Stimulated activated CD8-positive, alpha-beta memory T cell treated with anti-CD3 and anti-CD28 coated beads, Interleukin-2, amount 100 ng/mL, for 1 hour (primary cell): ENCODE measurements around the gene CEP57.
A peak's percentile ranks its signal among the peaks of the same experiment; 100 is the strongest.
"Not testable (repeated sequence)": the region's sequence is repeated elsewhere in the genome, so short reads cannot be mapped to it uniquely, and the experiment has no call there.

Source experiments
- DNase-seq, 2 donors: peaks; one replicate each; pipeline ENCODE4 v3.0.0-alpha.2; 2020; ENCODE audit warnings: low read depth in 2 of 2

Gene CEP57

GRCh38 chr11:95796501-95796900 lies 6.2 kb downstream of the CEP57 start:
- DNase-seq, result no peak

GRCh38 chr11:95799546-95799945 lies 9.2 kb downstream of the CEP57 start:
- DNase-seq, result no peak

DNA sequence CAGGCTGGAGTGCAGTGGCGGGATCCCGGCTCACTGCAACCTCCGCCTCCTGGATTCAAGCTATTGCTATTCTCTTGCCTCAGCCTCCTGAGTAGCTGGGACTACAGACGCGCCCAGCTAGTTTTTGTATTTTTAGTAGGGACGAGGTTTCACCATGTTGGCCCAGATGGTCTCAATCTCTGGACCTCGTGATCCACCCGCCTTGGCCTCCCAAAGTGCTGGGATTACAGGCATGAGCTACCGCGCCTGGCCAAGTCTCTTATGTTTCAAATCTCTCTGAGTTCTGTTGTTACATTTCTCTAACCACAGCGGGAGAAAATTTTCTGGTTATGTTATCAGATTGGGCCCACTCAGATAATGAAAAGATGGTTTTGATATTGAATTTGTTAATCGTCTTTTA lies 10.1 kb downstream of the CEP57 start:
- no peak for DNase-seq

DNA sequence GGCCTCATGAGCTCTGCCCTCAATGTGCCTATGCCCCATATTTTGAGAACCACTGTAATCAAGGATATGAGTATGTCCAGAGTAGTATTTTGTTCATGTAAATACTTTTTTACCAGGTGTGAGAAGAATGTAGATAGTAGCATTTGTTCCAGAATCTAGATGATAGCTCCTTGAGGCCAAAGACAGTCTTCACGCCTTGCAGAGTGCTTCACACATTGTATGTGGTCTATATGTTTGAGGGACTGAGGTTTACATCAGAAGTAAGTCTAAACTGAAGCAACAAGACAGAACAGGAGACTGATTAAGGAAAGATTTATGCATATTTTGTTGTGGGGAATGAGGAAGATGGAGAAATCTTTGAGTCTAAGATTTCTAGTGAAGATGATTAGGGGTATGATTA lies 12.5 kb downstream of the CEP57 start:
- DNase-seq, result no peak

DNA sequence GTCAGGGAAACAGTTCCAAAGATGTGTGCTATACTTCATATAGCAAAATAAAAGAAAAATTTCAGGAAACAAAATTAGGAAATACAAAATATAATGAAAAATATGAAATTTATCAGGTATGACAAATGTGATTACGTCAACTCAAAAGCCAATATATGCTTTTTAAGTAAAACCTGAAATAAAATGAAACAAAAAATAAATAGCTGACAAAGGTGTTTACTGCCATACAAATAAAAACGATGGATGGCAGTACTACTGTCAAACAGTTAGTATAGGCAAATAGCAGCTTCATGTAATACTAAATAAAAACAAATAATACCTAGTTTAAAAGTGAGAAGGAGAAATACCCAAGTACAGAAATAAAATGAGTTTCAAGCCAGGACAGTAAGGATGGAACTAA lies 13.7 kb downstream of the CEP57 start:
- no peak for DNase-seq

- DNase-seq, result no peak
These were observed 15.6 kb downstream of the CEP57 start for GRCh38 chr11:95805869-95806268.

DNA sequence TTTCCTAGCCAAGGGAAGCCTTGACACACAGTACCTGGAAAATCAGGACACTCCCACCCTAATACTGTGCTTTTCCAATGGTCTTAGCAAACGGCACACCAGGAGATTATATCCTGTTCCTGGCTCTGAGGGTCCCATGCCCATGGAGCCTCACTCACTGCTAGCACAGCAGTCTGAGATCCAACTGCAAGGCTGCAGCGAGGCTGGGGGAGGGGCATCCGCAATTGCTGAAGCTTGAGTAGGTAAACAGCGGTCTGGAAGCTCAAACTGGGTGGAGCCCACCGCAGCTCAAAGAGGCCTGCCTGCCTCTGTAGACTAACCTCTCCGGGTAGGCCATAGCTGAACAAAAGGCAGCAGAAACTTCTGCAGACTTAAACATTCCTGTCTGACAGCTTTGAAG lies 16.2 kb downstream of the CEP57 start:
- DNase-seq, result not testable (repeated sequence)

GRCh38 chr11:95811052-95811451 lies 20.8 kb downstream of the CEP57 start:
- DNase-seq, result not testable (repeated sequence)

DNA sequence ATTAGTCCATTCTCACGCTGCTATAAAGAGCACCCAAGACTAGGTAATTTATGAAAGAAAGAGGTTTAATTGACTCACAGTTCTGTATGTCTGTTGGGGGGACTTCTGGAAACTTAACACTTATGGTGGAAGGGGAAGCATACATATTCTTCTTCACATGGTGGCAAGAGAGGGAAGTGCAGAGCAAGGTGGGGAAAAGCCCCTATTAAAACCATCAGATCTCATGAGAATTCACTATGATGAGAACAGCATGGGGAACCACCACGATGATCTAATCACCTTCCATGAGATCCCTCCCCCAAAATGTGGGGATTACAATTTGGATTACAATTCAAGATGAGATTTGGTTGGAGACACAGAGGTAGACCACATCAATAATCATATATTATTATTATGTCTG lies 25.7 kb downstream of the CEP57 start:
- no peak for DNase-seq

DNA sequence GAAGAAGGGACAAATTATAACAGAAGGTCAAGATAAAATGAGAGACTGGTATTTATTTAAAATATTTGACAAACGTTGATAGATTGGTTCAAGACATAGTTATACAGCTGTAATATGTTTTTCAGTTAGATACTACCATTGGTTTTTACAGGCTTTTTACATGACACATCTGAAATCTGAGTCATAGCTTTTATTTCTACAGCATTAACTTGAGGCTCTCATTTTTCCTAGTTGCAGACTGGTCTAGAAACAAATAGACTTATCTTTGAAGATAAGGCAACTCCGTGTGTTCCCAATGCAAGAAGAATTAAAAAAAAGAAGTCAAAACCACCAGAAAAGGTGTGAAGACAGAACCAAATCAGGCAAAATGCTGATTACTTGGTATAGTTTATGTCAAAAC lies 31.3 kb downstream of the CEP57 start:
- DNase-seq, result no peak

- DNase-seq, result no peak
These were observed 37.4 kb downstream of the CEP57 start for GRCh38 chr11:95827696-95828095.

DNA sequence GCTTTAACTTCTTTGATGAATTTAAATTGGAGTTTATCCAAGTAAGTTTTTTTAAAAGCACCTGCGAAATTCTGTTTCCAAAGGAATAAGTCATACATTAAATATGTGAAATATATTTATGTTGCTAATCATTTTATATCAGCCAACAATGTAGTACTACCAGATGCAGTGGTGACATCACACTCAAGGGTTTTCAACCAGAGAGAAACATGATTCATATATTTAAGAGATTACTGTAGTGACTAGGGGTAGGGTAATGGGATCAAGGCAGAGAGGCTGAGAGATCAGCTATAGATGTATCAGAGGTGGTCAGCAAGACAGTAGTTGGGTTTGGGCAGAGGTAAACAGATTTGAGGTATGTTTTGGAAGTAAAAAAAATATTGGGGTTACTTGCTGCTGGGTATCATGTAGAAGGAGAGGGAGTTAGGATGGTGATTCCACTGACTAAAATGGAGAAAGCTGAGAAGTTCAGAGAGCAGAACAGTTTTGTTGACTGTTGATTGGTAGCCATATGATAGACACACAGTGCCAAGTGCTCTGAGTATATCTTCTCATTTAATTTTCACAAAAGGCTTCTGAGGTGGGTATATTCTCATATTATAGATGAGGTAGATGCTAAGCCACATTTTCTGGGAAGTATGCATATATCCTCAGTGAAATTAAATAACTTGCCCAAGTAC lies 39.4 kb downstream of the CEP57 start:
- no peak for DNase-seq

DNA sequence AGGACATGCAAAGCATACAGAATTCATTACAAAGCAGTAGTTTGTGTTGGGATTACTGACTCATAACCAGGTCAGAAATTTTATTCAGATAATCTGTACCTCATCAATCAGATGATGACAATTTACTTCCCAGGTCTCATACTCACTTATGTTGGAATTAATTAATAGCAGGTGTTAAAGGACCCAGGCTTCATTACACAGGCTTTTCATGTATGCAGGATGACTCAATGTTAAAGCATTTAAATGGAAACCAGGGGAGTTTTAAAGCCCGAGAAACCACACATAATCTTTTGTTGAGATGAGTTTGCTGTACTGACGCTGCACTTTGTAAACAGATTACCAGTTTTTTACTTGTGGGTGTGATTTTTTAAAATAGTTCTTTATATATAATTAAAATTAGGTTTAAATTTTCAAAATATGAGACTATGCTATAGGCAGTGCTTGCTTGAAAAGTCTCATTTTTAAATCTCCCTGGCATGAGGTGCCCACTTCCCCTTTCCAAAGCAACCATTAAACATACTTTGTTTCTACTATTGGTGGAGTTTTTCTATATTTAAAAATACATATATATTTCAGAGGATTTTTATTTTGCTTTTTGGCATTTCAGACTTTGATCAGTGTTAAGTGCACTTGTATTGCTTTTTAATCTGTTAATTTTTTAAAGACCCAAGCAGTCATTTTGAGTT lies 41.0 kb downstream of the CEP57 start:
- DNase-seq, result no peak

GRCh38 chr11:95832763-95833162 lies 42.5 kb downstream of the CEP57 start:
- DNase-seq, result no peak

- no peak for DNase-seq
These were observed 43.1 kb downstream of the CEP57 start for GRCh38 chr11:95833378-95833777.

GRCh38 chr11:95835351-95835750 lies 45.1 kb downstream of the CEP57 start:
- no peak for DNase-seq

DNA sequence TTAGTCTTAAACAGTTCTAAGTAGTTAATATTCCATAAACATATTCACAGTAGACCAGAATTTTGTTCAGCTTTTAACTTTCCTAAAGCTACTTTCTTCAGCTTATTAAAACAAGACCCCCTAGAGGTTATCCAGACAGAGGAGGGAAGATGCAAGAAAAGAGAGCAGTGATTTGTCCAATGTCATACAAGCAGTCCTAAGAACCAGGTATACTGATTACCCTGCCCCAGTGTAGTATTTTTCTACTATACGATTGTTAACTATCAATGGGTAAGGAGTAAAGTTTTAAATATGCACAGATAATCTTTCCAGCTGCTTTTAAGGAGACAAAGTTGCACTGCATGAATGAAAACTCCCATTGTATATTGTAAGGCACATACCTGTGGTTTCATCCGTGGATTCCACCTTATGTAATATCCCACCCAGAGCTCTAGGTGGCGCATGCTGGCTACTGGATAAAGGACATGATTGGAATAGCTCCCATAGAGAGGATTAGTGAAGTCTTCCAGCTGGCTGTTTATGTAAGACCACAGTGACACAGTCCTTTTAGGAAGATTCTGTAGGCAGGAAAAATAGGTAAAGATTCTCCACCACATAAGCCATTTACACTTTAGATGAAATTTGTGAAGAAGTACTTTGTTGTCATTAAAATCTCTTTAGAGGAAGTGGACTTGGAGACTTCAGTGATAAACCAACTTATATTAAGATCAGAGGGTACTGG lies 45.6 kb downstream of the CEP57 start:
- DNase-seq, result peak; percentile 21 to 27

DNA sequence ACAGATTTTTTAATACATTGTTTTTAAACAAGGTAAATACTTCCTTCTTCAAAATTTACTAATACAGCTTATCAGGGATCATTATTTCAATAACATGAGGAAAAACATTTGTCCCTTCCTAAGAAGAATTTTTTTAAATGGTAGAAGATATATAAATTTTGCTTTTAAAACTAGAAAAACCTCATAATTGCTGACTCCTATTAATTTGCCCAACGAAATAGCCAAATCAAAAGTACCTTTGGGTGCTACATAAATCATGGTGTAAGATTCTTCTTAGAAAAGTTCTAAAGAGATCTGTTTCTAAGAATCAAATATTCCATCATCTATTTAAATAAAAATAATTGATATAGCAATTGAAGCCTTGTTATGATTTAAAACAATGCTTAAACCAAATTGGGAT lies 54.9 kb downstream of the CEP57 start:
- DNase-seq, result no peak

DNA sequence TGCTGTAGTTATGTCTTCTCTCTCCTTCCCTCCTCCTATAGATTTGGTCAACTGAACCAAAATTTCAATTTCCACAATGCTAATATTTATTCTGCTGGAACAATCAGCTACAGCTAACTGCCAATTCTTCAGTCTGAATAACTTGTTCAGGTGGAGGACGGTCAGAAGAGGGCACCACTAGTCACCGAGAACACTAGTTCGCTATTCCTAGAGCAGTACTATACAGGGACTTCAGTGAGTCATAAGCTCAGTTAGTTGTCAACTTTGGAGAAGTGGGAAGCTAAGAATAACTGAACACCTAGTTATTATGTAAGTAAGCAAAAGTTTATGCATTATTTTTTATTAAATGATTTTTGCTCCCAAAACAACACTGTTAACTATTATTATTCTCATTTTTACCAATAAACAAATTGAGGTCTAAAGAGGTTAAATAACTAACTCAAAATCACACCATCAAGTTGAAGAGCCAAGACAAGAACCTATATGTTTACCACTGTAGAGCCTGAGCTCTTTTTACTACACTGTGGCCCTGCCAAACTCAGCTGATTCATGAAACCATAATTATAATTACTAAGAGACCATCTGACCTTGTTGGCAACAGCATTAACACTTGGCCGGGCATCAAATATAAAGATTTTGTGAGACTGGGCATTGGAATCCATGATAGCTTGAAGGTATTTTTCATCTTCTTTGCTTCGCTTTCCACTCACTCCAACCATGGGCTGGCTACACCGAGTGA lies 59.0 kb downstream of the CEP57 start:
- no peak for DNase-seq

- DNase-seq, result no peak
These were observed 59.8 kb downstream of the CEP57 start for GRCh38 chr11:95850137-95850536.

- no peak for DNase-seq
These were observed 62.8 kb downstream of the CEP57 start for GRCh38 chr11:95853138-95853537.

DNA sequence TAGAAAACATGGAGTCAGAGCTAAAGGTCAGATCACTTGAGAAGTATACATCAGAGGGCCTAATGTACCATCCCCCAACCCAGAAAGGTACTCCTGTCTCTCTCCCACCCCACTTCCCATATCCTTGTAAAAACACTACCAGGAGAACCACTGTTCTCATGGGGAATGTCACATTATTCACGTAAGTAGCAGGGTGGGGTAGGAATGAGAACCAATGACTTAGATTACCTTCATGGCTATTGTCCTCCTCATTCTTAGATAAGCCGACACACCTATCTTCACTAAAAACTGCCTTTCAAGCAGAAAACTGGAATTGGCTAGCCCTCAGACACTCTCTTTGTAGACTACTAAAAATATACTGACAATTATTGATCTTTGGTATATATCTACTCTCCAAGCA lies 63.6 kb downstream of the CEP57 start:
- DNase-seq, result no peak
